Muscle of arm (tissue), 12 donors: ENCODE data around the gene ABLIM2. TPM values are rescaled to one million over a fixed set of nuclear protein-coding genes. Genes with fewer than 3 reads are reported as not detected.

Source experiments
- DNase-seq: peaks from one replicate; pipeline ENCODE4 v3.0.0-alpha.2; 2013
- polyA plus RNA-seq, 12 donors: library from polyadenylated mRNA; unstranded; fragments of 120-200 nt; gene quantifications; one replicate each; pipeline ENCODE4 v1.2.1, GENCODE V29; 2013; ENCODE audit not compliant: insufficient read length in 12 of 12

ABLIM2 gene
- polyA plus RNA-seq, 12 donors: 3.8 to 23.0 (median 14.9) TPM; not detected in 1

DNA sequence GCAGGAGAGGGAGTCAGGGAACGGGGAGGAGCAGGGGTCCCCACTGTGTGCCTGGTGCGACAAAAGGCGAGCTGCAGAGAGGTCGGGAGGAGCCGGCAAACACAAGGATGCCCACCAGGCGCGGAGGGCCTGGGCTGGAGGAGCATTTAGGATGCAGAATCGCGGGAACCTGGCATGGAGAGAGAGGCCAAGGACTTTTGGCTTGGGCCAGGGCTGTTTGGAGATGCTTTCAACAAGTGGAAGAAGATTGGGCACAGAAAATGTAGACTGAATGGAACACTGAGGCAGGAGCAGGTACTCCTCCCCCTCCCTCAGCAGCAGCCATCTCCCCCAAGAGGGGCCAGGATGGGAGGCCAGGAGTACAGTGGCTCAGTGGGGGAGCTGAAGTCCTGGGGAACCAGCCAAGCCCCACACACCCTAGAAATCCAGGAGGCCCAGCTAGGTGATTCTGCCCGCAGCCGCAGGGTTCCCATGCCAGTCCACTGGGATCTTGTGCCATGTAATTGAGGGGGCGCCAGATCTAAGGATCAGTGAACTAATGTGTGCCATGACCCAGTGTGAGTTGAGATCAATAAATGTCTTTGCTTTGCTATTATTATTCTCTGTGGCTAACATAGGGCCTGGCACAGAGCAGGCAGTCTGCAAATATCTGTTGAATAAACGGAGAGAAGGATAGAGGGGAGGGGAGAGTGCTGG, 1.1 kb upstream of the ABLIM2 start:
- DNase-seq: no peak

DNA sequence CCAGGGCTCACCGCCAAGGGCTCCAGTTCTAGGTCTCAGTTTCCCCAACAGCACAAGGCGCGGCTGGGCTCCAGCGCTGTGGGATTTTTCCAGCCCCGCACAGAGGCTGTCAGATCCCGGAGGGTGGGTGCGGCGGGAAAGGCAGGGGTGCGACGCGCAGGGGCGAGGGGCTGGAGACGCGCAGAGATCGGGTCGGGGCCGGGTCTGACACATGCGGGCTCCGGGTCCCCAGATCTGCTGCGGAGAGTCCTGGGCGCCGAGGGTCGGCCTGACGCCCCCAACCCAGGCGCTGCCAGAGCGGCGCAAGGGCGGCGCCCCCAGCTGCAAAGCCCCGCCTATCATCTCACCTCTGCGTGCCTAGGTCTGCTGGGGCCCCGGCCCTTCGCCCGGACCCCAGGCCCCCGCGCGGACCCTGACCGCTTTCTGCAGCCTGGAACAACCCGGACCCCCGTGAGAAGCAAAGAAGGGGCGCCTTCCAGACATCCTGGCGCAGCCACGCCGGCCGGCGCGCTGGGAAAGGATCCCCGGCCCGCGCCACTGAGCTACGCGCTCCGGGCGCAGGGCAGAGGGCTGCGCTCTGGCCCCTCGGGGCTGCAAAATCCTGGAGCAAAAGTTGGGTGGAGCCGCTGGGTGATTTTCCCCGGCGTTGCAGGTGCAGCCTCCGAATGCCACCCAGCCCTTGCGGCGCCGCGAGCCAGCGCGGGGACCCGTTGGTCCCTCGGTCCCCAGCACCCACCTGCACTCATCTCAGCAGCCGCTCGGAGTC, 486 bp downstream of the ABLIM2 start:
- no peak for DNase-seq

DNA sequence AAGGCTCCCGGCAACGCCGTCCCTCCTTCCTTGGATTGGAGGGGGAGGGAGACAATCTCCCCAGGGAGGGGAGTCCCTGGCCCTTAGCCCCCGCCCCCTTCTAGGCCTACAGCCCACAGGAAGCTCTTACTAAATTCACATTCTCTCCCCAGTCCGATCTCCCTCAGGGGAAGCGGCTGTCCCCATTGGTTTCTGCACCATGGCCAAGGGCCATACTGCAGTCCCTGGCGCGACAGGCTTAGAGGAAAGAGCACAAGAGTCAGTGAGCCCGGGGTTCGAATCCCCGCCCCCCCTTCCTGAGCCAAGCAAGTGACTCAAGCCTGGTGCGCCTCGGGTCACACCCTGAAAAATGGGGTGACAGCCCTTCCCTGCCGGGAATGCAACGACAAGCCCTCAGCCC, 1.1 kb downstream of the ABLIM2 start:
- no peak for DNase-seq

DNA sequence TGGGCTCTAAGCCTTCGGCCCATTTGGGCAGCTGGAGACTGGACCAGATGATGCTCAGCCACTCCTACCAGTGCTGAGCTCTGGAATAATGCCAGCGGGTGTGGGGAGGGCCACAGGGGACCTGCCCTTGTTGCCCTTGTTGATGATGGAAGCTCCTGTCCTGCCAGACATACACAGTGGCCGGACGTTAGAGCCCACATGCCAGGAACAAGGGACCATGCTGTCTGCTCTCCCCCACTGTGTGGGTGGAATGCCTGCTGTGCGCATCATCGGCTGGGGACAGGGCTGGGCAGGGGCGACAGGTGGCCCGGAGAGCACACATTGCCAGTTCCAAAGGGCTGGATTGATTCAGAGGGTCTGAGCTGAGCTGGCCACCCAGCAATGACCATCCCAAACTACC, 2.0 kb downstream of the ABLIM2 start:
- DNase-seq: no peak

DNA sequence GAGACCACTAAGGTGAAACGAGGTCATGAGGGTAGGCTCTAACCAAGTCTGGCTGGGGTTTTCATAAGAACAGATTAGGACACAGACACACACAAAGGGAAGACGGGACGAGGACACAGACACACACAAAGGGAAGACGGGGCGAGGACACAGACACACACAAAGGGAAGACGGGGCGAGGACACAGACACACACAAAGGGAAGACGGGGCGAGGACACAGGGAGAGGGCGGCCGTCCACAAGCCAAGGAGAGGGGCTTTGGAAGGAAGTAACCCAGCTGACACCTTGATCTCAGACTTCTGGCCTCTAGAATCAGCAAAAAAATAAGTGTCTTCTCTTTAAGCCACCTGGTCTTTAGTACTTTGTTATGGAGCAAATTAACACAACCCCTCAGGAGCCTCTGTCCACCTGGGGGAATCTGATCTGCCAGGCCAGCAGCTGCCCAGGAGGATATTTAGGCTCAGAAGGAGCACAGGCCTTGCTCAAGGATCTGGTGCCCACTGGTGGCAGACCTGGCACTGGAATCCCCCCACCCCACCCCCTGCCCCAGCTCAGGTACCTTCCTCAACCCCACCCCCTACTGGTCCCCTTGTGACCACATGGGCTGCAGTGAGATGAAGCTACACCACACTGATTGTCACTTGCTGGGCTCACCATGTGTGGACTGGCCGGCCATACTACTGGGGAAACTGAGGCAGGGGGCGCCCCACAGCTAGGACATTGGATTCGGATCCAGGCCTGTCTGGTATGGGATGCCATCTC, 2.8 kb downstream of the ABLIM2 start:
- DNase-seq: no peak

DNA sequence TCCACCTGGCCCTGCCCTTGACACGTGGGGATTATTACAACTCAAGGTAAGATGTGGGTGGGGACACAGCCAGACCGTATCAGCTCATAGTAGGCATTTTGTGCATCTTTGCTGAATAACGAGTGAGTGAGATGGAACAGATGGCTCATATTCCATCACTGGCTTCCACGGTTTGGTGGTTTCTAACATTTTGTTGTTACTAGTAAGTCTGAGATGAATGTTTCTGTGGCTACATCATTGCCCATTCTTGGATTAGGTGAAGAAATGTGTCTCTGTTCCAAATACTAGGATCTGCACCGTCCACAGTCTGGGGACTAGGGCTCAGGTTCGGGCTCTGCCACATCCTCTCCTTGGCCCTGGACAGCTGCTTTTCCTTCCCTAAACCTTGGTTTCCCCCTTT, 3.6 kb downstream of the ABLIM2 start:
- no peak for DNase-seq

DNA sequence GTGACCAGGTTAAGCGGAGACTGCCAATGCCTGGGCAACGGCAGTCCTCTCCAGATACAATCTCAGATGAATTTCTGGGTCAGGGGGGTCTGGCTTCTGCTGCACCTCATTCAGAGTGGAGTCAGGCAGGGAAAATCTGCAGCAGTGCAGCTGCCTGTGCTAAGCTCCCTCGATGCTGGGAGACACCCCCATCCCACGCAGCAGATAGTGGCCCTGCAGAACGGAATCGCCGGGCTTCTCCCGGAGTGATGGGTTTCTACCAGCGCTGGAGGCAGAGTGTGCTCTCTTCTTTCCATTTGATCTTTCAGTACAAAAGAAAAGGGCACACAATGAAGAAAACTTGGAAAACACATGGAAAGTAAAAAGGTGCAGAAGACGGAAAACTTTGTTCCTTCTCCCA, 5.2 kb downstream of the ABLIM2 start:
- DNase-seq: no peak

DNA sequence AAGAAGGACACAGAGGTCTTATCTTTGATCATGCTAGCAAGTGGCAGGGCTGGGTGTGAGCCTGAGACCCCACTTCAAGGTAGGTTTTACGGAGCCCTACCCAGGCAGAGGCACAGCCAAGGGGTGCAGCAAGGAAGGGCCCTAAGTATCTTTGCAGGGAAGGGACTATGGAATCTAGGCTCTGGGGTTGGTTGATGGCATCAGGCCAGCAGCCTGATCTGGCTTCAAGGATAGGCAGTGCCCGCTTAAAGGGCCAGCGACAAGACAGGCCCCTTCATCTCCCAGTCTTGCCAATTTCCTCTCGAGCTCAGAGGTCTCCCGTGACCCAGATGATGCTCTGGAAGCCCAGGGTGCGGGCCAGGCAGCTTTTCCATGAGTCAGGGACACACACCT, 5.8 kb downstream of the ABLIM2 start:
- DNase-seq: no peak

DNA sequence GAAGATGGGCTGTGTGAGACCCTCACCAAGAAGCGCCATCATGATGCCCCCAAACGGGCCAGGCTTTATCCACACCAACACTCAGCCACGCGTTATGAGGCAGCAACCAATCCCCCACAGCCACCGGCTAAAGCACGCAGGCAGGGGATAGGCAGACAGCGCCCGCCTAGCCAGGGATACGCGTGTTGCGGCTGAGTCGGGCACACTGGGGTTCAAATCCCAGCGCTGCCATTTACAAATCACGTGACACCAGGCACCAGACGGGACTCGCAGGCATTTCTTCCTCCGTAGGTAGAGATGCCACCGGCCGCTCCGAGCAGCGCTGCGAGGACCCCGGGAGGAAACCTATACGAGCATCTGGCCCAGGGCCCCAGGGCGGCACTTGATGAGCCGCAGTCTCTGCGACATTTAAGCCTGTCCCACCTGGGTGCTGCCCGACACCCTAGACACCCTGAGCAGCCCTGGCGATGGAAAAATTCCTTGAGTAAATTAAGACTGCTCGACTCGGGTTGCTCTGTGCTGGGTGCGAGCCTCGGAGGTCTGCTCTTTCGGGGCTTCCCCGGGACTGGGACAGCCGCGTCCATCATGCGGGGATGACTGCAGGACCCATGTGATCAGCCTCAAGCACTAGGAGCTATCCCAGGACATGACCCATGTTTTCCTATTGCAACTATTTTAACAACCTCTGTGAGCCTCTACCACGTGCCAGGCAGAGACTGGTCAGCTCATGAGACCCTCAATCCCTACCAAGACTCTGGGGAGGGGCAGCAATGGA, 6.3 kb downstream of the ABLIM2 start:
- DNase-seq: no peak

DNA sequence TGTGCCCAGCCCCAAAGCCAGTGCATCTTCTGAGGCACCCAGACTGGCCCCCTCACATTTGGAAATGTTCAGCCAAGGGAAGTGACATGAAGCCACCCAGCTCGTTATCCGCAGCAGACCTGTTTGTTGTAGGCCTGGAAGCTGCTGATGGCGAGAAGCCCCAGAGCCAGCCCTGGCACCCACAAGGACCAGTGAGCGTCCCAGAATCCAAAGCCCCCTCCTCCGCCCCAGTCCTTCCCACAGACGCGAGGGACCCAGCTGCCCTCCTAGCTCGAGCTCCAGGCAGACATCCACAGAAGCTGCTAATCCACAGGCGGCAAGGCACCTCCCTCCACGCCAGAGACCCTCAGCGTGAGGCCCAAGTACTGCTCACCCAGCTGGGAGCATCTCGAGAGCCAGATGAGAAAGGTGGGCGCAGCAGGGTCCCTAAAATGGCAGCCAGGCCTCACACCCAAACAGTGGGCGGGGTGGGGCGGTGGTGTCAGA, 7.4 kb downstream of the ABLIM2 start:
- no peak for DNase-seq

DNA sequence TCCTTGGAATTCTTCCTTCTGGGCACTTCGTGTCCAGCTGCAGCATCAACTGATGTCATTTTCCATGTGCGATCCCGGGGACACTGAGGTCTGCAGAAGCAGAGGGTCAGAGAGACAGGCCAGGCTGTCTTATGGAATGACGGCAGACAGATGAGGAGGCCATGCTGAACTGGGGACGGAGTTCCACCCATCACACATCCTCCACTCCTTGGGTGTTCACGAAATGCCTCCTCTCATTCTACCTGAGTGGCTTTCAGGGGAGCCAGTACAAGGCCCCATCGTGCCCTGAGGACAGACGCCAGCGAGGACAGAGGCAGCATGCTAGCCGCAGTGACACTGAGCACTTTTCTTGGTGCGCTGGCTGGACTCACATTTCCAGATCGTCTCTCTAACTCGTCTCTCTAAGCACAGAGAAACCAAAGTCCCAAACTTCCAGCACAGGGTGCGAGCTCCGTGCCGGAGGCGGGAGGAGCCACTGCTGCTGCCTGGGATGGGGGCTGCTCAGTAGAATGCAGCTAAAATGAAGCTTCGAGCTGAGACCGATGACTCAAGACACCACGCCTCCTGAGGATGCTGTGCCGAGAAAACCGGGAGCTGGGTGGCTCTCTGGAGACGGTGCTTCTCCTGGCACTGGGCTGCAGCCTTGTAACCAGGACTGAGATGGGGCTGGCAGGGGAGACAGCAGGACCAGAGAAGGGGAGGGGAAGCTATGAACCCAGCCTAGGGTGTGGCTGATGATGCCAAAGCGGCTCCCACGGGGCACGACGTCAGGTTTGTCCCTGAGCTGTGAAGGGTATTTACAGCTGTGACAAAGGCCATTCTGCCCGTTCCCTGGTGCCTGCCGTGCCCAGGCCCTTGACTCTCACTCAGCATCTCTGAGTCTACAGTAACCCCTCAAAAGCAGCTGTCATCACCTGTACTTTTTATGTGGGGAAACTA, 8.2 kb downstream of the ABLIM2 start:
- DNase-seq: no peak

DNA sequence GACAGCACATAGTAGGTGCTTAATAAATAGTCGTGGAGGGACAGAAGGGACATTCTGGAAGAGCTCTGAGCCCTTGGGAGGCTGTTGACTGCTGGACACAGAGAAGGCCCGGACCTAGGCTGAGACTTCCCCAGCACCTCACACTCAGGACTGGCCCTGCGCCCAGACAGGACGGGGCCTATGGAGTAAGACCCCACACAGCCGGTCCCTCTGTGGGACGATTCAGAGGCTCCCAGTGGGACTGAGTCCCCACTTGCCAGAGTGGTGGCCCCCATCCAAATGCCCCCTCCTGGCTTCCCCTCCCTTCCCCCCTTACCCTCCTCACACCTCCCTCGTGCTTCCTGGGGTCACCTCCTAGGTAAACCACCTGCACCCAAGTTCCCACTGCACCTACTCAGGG, 8.9 kb downstream of the ABLIM2 start:
- no peak for DNase-seq

DNA sequence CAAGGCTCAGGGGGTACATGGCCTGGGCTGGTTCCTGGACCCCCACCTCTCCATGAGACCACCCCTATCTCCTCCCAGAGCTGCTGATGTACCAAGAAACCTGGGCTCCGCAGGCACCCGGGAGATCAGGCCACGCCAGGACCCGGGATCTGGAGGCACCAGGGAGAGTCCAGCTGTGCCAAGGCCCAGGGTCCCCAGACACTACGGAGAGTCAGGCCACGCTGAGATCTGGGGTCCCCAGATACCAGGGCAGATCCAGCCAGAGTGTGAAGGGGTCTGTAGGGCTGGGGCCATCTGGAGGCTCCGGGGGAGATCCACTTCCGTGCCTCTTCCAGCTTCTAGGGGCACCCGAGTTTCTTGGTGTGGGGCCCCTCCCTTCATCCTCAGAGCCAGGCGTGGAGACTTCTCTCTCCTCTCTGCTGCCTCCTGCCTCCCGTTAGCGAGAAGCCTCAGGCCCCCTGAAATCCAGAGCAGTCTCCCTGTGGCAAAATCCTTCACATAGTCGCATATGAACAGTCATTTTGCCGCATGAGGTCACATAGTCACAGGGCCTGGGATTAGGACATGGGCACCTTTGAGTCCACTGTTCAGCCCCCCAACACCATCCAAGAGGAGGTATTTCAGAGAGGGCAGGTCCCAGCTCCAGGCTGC, 9.7 kb downstream of the ABLIM2 start:
- DNase-seq: no peak

DNA sequence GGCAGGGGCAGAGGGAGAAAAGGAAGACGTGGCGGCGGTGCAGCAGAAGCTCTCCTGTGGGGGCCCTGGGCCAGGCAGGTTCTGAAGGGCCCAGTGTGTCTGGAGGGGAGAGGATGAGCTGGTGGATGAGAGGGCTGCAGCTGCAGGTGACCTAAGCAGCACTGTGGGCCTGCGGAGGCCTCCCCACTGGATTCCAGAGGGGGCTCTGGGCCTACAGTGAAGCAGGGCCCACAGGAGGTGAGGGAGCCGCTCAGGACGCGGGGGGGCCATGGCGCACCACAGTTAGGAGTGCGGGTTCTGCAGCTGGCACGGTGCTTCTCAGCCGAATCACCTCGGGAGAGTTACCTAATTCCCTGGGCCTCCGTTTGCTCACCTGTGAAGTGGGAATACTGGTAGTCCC, 10.5 kb downstream of the ABLIM2 start:
- no peak for DNase-seq

DNA sequence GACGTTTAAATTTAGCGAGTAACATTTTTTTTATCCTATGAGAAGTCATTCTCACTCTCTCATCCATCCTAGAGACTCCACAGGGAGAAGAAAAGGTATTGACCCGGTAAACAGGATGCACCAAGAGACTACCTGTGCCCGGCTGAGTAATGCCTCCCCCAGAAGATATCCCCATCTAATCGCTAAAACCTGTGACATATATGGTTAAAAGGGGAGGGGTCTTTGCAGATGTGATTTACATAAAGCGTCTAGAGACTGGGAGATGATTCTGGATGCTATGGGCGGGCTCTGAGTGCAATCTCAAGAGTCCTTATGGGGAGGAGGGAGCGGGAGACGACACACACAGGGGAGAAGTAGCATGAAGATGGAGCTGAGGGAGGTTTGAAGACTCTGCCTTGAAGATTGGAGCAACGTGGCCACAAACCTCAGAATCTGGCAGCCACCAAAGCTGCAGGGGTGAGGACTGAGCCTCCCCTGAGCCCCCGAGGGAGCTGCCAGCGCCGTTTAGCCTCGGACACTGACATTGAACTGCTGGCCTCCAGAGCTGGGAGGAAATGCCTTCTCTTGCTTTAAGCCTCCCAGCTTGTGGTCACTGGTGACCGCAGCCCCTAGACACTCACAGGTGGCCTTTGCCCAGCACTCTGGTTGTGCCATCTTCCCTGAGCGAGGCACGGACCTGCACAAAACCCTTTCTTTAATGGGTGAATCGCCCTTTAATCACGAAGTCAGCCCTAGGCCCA, 11.2 kb downstream of the ABLIM2 start:
- no peak for DNase-seq

DNA sequence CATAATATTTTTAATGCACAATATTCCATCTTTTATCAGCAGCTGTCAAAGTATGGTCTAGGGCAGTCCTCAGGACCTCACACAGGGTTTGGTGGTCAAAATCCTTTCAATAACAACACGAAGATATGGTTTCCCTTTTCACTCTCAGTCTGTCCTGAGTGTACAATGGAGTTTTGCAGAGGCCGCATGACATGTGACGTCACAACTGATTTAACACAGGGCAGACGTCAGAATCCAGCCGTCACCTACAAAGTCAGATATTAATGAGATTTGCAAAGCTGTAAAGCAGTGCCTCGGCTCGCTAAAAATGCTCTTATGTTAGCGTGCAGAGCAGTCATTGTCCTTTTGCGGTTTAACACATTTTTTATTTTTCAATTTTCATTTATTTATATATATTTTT, 12.5 kb downstream of the ABLIM2 start:
- no peak for DNase-seq

DNA sequence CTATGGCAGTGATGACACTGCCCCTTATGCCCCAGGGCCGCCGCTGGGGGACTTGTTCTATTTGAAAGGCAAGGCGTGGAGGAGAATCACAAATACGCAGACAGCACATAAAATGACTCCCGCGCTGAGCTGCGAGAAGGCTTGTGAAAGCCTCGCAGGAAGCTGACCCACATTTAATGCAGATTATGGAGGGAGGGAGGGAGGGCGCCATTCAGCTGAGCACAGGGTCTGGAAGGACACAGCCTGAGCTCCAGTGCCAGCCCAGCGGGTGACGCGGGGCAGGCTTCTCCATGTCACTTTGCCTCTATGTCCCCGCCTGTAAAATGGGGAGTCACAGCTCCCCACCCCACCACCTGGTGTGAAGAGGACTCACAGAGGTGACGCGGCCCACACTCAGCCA, 14.3 kb downstream of the ABLIM2 start:
- DNase-seq: no peak

DNA sequence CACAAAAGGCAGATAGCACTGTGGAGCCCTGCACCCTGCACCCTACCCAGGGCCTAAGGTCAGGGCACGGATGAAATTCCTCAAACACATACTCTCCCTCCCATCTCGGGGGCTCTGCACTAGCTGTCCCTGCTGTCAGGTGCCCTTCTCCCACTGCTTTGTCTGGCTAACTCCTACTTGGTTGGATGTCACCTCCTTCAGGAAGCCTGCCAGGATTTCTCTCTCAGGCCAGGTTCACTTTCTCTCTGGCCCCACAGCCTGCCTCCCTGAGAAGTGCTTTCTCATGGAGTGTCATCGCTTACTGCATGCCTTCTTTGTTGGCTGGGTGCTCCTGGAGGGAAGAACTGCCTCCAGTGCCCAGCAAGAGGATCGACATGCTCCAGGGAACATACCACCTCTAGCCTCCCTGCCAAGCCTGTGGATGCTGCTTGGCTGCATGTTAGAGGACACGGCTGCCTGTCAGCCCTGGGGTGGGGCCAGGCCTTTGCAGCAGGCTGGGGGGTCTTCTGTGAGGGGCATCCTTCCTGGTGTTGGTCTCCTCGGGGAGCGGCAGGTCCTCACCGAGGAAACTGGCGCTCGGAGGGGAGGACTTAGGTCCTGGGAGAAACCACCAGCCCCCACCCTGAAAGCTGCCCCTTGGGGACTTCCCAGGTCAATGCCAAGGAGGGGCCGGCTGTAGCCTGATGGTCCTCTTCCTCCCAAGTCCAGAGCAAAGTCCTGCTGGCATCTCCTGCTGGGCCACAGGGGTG, 15.0 kb downstream of the ABLIM2 start:
- no peak for DNase-seq

DNA sequence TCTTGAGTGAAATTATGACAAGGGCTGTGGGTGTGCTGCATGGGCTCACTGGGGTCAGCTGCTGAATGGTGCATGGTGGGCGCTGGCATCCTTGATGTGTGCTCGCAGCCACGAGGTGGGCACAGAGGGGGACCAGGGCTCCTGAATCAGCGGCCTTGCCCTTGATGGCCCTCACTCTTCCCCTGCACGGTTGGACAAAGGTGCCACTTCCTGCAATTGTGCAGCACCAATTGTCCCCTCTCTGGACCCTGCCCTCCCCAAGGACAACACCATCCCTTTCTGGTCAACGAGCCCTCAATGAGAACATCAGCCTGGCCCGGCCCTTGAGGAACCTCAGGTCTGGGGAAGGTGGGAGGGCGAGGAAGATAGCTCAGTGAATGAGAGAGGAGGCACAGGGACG, 16.1 kb downstream of the ABLIM2 start:
- DNase-seq: no peak
